ENCODE data around the gene SEC63. TPM values are rescaled to one million over a fixed set of nuclear protein-coding genes. Genes with fewer than 3 reads are reported as not detected.
A peak's percentile ranks its signal among the peaks of the same experiment; 100 is the strongest.
"Not testable (repeated sequence)": the region's sequence is repeated elsewhere in the genome, so short reads cannot be mapped to it uniquely, and the experiment has no call there.

The SEC63 gene
- total RNA-seq, 1 experiment from 2014 or later, result 124 TPM

GRCh38 chr6:107862383-107862782, 95.6 kb downstream of the SEC63 start:
- no peaks in the 10 kb centered on the region for H3K36me3 ChIP-seq (ENCODE audit: control insufficient read depth, insufficient read depth, low read length)
- no peak for TF ChIP-seq CTCF (IDR thresholded peaks at IDR 0.05; ENCODE audit: insufficient read depth in 1 of 2, low read depth in 1 of 2, low read length in 1 of 2, severe bottlenecking in 1 of 2, unreplicated experiment in 1 of 2)
- BruUV-seq (replicated peaks), result no TSS peak
- Mint-ChIP-seq H3K36me3 (ENCODE audit: insufficient read depth, unreplicated experiment) (peaks cover 13% of the 10 kb centered on the region), H3K27me3 (ENCODE audit: insufficient read depth, unreplicated experiment) (no peaks in the 10 kb centered on the region), H3K4me3 (ENCODE audit: unreplicated experiment) (no peak overlapping the region), H3K27ac (ENCODE audit: unreplicated experiment) (no peak overlapping the region), H3K4me1 (ENCODE audit: low read depth, unreplicated experiment) (peaks cover 6% of the 10 kb centered on the region), H3K9me3 (ENCODE audit: unreplicated experiment) (no peaks in the 10 kb centered on the region)
- no peaks in the 10 kb centered on the region for H3K9me3 ChIP-seq
- H3K4me1 ChIP-seq, result no peaks in the 10 kb centered on the region
- no peak for DNase-seq
- intact Hi-C loops (cut with micrococcal nuclease; ENCODE audit: unreplicated experiment), result no loop called here
- POLR2A ChIA-PET, result no interaction called here
- CTCF ChIA-PET, result no interaction called here
- no peak overlapping the region for H3K4me3 ChIP-seq (ENCODE audit: low read depth, low read length)
- H3K27me3 ChIP-seq (replicated peaks; ENCODE audit: control insufficient read depth, insufficient read depth, low read length), result no peaks in the 10 kb centered on the region

GRCh38 chr6:107860963-107861362, 97.0 kb downstream of the SEC63 start:
- H3K9me3 Mint-ChIP-seq (ENCODE audit: unreplicated experiment); H3K9me3 ChIP-seq; intact Hi-C loops (cut with micrococcal nuclease; ENCODE audit: unreplicated experiment); DNase-seq; H3K36me3 ChIP-seq (ENCODE audit: control insufficient read depth, insufficient read depth, low read length); H3K4me1 ChIP-seq; BruUV-seq (replicated peaks); H3K4me1 Mint-ChIP-seq (ENCODE audit: low read depth, unreplicated experiment); H3K27me3 ChIP-seq (replicated peaks; ENCODE audit: control insufficient read depth, insufficient read depth, low read length); CTCF ChIA-PET; H3K27me3 Mint-ChIP-seq (ENCODE audit: insufficient read depth, unreplicated experiment); H3K27ac Mint-ChIP-seq (ENCODE audit: unreplicated experiment); H3K36me3 Mint-ChIP-seq (ENCODE audit: insufficient read depth, unreplicated experiment): not testable (repeated sequence)
- POLR2A ChIA-PET, result interaction anchor here (0.6 kb wide), 2 partner anchors 20 to 439 kb away, joined by 3 to 8 read pairs; no protein-coding TSS in a partner anchor
- peak overlapping the region; percentile 42 for H3K4me3 ChIP-seq (ENCODE audit: low read depth, low read length)
- peak overlapping the region; percentile 96 for H3K4me3 Mint-ChIP-seq (ENCODE audit: unreplicated experiment)

- intact Hi-C loops (cut with micrococcal nuclease; ENCODE audit: unreplicated experiment); H3K9me3 Mint-ChIP-seq (ENCODE audit: unreplicated experiment); BruUV-seq (replicated peaks); H3K36me3 Mint-ChIP-seq (ENCODE audit: insufficient read depth, unreplicated experiment); H3K27me3 ChIP-seq (replicated peaks; ENCODE audit: control insufficient read depth, insufficient read depth, low read length); H3K4me1 ChIP-seq; H3K9me3 ChIP-seq; H3K36me3 ChIP-seq (ENCODE audit: control insufficient read depth, insufficient read depth, low read length); CTCF ChIA-PET; H3K4me1 Mint-ChIP-seq (ENCODE audit: low read depth, unreplicated experiment); H3K27me3 Mint-ChIP-seq (ENCODE audit: insufficient read depth, unreplicated experiment): not testable (repeated sequence)
- H3K4me3 ChIP-seq (ENCODE audit: low read depth, low read length), result peak overlapping the region; percentile 42
- peak overlapping the region; percentile 96 for H3K4me3 Mint-ChIP-seq (ENCODE audit: unreplicated experiment)
- DNase-seq, result peak; percentile 60 to 64
- POLR2A ChIA-PET, result interaction anchor here (0.5 kb wide), 1 partner anchor 97 kb away, joined by 3 read pairs; no protein-coding TSS in a partner anchor
- peak overlapping the region; percentile 97 for H3K27ac Mint-ChIP-seq (ENCODE audit: unreplicated experiment)
These were observed 97.9 kb downstream of the SEC63 start for GRCh38 chr6:107860144-107860543.

GRCh38 chr6:107853230-107853629, 104.8 kb downstream of the SEC63 start:
- Mint-ChIP-seq H3K36me3 (ENCODE audit: insufficient read depth, unreplicated experiment) (no peaks in the 10 kb centered on the region), H3K4me1 (ENCODE audit: low read depth, unreplicated experiment) (no peaks in the 10 kb centered on the region), H3K27me3 (ENCODE audit: insufficient read depth, unreplicated experiment) (no peaks in the 10 kb centered on the region), H3K9me3 (ENCODE audit: unreplicated experiment) (no peaks in the 10 kb centered on the region), H3K4me3 (ENCODE audit: unreplicated experiment) (no peak overlapping the region), H3K27ac (ENCODE audit: unreplicated experiment) (no peak overlapping the region)
- no TSS peak for BruUV-seq (replicated peaks)
- ChIA-PET POLR2A (no interaction called here), CTCF (no interaction called here)
- H3K27me3 ChIP-seq (replicated peaks; ENCODE audit: control insufficient read depth, insufficient read depth, low read length), result no peaks in the 10 kb centered on the region
- H3K4me1 ChIP-seq, result peaks cover 5% of the 10 kb centered on the region; the same call in 1 of the 2 replicates
- TF ChIP-seq CTCF (IDR thresholded peaks at IDR 0.05; ENCODE audit: insufficient read depth in 1 of 2, low read depth in 1 of 2, low read length in 1 of 2, severe bottlenecking in 1 of 2, unreplicated experiment in 1 of 2), result no peak
- H3K36me3 ChIP-seq (ENCODE audit: control insufficient read depth, insufficient read depth, low read length), result no peaks in the 10 kb centered on the region
- intact Hi-C loops (cut with micrococcal nuclease; ENCODE audit: unreplicated experiment), result no loop called here
- H3K9me3 ChIP-seq, result no peaks in the 10 kb centered on the region
- H3K4me3 ChIP-seq (ENCODE audit: low read depth, low read length), result no peak overlapping the region
- no peak for DNase-seq
